ENCODE results near the gene SEMA3G.

The SEMA3G gene

DNA sequence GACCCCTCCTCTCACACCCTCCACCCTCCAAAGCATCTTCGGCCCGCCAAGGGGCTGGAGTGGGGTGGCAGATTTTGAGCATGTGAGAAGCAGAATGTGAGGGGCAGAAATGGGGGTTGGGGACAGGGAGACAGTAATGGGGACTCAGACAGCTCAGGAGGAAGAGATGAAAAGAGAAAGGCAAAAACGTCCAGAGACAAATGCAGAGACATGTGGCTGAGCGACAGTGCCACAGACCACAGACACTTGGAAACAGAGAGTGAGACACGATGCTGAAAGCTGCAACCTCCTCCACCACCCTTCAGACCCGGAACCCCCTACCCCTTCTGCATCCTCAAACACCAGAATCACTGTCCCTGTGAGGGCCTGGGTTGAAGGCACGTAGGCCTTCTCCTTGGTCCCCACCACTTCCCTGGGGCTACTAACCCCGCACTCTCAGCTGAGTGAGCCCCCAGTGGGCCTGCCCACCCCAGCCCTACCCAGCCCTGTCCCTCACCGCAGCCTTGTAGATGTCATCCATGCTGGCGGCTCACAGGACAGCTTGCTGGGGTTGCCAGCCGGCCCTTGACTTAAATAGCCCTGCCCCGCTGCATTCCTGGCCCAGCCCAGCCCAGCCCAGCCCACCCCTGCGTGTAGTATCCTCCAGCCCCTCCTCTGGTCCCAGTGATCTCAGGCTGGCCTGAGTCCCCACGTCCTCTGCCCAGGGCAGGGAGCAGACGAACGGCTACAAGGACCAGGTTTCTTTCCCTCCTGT is 8.8 kb upstream of the SEMA3G start, which contains the start of gene TNNC1:
Gene TNNC1 (minus strand): TSS at position 546 of the 754 bp plus-strand sequence. CDS start 26 bp downstream, at position 520.
- DNase-seq, result peak in 1 of 2 experiments; percentile 25

DNA sequence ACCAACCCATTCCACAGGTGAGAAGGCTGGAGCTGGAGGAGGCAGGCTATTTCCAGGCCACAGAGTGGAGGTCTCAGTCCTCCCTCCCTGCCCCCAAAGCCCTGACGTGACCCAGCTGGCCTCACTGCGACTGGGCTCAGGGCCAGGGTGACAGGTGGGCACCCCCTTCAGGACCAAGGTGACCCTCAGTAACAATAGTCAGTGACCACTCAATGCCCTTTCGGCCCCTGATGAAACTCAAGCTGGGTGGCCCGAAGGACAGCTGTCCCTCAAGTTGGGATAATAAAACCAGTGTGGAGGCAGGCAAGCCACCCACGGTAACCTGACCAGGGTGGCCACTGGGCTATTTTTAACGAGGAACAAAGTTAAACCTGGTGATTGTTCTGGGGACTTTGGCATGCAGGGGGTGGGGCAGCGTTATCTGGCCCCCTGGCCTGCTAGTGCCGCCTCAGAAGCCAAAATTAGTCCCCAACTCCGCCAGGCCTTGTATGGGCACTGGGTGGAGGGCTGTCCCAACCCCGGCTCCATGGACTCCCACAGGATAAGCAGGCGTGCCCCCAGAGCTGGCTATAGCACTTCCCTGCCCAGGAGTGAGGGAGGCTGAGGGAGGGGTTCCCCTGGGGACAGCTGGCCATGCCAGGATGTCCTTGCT is 7.8 kb upstream of the SEMA3G start:
- no peak for DNase-seq

DNA sequence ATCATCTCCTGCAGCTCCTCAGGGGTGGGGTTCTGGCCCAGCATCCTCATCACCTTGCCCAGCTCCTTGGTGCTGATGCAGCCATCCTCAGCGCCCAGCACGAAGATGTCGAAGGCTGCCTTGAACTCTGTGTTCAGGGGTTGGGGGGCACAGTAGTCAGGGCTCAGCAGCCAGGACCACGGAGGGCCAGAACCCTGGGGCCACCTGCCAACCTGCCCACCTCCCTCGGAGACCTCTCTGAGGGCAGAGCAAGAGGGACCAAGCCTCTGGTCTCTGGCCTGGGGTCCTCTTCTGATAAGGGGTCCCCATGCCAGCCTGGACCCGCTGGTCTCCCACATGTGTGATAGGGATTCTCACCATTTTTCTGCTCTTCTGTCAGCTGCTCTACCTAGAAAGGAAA is 7.2 kb upstream of the SEMA3G start:
- no peak for DNase-seq

DNA sequence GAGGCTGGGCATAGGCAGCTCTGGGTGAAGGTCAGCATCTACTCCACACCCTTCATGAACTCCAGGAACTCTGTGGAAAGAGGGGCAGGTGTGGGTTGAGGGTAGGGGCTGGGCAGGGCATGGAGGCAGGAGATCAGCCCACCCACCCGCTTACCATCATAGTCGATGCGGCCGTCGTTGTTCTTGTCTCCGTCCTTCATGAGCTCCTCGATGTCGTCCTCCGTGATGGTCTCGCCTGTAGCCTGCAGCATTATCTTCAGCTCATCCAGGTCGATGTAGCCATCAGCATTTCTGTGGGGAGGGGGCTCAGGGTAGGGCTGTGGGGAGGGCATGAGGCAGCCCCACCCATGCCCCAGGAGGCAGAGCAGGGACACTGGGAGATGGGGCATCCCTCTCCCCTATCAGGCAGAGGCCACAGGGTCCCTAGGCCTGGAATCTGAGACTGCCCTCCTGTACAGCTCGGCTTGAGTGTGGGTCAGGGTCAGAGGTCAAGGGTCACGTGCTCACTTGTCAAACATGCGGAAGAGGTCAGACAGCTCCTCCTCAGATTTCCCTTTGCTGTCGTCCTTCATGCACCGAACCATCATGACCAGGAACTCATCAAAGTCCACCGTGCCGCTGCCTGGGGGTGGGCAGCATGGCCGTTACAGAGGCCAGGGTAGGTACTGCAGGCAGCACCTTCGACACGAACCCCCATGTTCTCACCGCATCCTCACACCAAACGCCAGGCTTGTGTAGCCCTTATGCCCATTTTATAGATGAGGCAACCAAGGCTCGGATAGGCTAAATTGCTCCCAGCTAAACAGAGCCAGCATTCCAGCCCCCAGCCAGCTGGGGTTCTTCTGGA is 6.6 kb upstream of the SEMA3G start:
- DNase-seq, result no peak

DNA sequence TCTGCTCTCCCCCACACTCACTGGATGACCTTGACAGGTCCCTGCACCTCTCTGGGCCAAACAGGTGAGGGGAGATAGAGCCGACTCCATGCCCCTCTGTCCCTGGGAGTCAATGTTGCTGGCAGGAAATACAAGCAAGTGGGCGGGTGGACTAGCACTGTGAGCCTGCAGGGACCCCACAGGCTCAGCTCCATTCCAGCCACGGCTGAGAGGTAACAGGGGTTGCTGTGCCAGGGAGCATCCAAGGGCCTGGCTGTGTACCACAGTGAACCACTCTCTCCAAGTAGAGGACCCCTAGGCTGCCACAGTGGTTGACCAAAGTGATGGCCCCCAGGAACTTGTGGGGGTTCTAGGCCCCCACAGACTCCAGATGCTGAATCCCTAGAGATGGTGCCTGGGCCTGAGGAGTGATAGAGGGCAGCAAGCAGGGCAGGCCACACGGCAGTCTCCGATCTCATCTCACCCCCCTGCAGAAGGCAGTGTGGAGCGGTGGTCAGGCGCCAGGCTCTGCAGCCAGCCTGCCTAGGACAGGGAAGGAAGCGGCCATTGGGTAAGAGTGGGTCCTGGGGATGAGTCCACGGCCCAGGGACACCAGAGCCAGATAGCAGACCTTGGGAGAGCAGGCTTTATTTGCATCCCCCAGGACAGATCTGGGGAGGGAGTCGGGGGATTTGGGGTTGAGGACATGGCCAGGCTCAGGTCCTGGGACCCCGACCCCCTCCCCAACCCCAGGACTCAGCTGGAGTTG is 5.8 kb upstream of the SEMA3G start:
- no peak for DNase-seq

DNA sequence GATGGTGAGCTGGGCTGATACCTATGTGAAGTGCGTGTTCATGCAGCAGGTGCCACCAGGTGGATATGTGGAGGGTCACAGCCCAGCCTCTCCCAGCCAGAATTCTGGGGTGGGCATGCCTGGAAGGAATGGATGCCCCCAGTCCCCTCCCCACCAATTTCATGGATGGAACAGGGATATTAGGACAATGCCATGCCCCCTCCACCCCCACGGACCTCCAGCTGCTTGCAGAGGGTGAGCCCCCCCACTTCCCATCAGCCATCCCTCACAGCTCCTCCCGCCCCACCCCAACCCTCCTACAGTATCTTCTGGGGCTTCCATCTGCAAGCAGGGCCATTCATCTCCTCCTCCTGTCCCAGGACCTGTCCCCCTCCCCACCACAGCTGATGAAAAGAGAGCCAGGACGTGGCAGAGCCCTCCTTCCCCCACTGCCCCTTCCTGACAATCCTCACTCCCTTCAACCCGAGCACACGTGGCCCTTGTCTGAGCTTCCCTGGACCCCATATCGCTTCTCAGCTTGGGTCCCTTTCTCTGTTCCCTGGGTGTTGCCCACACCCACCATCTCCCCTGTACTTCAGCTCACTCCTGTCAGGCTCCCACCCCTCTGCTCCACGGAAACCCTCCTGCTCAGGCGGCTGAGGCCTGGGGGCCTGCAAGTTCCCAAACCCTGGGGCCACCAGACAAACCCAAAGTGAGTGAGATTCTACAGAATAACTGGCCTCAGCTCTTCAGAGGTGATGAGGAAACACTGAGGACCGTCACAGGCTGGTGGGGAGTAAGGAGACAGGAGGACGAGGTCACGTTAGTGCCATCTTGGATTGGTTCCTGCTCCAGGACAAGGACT is 2.8 kb upstream of the SEMA3G start:
- no peak for DNase-seq

DNA sequence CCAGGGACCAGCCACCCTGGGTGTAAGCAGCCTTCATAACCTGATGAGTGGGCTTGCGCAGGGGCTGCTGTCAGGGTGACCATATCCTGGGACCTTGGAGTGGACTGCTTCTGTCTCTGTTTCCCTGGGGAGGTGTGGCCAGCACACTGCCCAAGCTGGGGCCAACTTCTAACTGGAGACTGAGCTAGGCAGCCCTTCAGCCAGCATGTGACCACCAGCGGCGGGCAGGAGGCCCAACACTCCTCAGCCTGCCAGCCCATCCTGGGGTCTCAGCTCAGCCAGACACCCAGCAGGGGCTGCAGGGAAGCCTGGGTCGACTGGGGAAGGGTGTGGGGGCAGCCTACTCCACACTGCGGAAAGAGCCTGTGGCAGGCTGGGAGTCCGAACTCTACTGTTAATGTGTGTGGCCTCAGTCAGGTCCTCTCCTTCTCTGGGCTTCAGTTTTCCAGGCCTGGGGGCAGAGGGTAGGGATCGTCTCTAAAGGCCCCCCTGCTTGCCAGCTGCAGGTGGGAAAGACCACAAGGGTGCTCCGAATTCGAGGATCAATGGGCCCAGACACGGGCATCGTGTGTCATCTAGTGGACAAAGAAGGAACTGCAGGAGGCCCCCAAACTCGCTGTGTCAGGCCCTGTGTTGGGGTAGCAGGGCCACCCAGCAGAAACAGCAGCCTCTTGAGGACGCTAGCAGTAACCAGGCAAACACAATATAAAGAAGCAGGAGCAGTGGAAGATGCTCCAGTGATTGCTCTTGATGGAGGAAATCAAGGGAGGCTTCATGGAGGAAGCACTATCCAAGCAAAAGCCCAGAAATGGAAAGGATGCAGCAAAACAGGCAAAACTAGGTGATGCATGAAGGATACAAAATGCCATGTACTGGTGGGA is 2.0 kb upstream of the SEMA3G start:
- peak in 1 of 2 experiments; percentile 65 for DNase-seq

DNA sequence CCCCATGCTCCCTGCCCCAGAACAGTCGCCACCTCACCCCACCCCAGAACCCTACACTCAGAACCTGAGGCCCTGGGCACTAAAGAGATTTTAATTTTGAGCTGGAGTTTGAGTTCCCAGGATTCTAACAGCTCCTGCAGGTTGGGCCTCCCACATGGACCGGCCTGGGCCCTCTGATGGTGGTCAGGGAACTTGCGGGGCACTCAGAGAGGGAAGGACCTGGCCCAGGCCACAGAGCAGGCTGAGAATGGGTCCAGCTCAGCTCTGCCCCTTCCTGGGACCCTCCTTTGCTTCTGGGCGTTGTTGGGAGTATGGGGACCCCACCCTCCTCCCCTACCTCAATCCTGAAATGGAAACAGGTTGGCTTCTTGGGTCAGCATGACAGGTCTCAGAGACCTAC is 1.1 kb upstream of the SEMA3G start:
- no peak for DNase-seq

DNA sequence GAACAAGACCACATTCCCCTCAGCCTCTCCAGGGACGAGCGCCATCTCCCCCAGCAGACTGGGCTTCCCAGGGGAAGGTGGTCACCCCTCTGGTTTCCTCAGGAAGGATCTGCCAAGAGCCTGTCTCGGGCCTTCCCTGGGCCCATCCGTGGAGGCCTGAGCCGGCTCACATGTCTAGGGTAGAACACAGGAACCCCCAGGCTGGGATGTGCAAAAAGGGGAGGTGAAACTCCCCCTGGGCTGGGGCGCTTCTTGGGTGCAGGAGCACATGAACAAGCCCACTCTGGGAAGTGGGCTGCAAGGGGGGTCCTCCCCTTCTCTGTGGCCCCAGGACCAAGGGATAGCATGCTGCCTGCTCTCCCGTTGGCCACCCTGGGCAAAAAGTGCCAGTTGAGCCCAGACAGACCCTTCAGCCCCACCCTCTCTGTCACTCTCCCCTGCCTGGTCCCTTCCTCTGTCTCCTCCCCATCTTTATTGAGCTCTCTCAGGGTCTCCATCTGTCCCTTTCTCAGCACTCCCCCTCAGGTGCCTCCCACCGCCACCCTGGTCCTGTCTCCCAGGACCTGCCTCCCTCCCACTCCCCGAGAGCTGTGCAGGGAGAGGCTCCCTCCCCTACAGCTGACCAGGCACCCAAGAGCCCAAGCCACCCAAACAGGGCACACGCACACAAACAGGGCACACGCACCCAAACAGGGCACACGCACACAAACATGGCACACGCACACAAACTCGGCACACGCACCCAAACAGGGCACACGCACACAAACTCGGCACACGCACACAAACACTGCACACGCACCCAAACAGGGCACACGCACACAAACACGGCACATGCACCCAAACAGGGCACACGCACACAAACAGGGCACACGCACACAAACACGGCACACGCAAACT is 864 bp downstream of the SEMA3G start:
- peak in 1 of 2 experiments; percentile 10 for DNase-seq

DNA sequence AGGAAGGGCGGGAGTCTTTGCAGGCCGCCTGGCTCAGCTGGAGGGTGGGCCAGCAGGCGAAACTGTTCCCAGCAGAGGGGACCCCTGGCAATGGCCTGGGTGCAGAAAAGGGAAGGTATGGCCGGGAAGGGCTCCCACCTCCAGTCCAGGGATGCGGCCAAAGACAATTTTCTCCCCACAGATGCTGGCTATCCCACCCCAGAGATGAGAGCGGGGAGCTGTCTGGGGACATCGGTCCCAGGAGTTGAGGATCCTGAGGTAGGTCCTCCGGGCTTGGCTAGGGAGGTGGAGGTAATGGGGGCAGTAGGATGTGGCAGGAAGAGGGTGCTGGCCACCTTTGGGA is 1.7 kb downstream of the SEMA3G start:
- DNase-seq, result no peak

DNA sequence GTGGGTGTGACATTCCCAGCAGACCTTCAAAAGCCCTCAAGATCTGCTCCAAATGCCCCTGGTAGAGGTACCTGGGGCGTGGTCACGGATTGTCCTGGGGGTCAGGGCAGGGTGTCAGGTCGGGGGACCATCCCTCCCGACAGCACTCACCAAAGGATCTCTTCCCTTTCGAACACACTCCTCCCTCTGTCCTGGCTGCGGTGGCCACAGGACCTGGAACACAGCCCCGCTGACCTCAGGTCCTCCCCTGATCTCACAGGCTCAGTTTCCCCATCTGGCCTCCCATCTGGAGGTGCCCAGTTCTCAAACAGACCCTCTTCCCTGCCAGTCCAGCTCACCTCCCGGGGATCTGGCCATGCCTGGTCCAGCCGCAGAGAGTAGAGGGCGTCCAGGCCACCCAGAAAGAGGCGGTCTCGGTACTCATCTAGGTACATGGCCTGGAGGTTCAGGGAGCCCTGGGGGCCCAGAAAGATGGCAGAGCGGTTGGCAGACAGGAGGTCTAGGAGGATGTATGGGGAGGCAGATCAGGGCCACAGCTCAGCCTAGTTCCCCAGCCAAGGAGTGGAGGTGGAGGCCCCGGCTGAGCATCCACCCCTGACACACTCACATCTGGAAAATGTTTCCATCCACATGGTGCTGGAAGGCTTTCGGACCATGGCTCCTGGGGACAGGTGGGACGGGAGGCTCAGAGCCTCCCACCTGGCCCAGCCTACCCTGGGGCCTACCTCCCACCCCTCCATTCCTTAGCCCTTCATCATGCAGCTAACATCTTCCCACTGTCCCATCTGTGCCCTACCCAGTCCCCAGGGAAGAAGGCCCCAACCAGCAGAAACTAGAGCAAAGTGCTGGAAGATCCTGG is 2.3 kb downstream of the SEMA3G start:
- DNase-seq, result no peak

DNA sequence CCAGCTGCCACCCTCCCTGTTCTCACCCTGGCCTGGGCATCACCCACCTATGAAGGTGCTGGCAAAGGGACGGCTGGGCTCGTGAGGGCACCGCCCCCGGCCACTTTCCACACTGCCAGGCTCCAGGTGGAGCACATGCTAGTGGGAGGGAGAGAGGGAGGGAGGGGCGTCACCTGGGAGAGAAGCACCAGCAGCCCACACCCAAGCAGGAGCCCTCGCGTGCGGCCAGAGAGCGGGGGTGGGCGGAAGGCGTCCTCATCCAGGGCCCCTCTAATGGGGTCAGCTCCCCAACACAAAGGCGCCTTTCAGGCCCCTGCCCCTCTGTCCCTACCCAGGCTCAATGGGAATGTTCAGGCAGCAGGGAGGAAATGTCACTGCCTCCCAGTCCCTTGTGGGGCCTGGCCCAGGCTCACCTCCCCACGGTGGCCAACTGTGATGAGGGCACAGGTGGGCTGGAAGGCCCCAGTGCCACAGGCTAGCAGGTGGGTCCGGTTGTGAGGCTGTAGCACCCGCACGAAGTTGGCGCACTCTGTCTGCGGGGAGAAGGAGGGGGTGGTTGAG is 3.1 kb downstream of the SEMA3G start:
- DNase-seq, result no peak

DNA sequence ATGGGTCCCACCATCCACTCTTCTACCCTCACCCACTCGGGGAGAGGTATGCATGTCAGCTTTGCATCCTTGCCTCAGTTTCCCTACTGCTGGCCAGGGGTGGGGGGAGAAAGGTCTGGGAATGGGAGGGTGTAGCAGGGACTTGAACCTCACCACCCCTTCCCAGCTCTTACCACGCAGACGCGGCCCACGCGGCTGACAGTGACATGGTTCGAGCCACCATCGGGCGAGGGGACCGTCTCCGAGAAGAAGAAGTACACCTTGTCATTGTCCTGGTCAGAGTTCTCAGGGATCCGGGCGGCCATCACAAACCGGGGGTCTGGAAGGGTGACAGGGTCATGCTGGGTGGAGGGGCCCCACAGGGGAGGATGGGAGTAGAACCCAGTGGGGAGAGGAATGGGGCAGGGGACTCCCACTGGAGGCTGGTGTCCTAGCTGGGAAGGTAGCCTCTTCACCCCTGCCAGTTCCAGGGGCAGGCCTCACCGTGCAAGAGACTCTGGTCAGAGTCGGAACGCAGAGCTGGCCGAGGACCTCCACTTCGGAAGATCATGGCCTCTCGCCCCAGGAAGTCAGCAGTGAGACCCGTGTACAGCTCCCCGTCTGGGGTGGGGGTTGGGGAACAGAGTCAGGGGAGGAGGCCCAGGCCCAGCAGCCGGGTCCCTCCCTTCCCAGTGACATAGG is 3.7 kb downstream of the SEMA3G start:
- no peak for DNase-seq

DNA sequence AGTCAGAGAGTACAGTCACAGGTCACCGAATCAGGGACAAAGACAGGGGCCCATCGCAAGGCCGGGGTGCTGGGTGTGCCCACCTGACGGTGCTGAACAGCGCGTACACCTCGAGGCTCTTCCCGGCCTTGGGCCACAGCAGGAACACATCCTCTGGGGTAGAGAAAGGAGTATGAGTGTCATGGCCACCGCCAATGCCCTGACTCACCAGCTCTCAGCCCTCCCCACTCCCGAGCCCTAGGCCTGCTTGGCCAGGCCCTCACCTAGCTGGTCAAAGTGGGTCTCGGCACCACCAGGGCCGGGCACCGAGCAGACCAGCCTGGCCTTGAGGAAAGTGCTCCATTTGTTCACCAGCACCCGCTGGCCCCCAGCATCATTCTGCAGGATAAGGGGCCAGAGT is 4.2 kb downstream of the SEMA3G start:
- no peak for DNase-seq

DNA sequence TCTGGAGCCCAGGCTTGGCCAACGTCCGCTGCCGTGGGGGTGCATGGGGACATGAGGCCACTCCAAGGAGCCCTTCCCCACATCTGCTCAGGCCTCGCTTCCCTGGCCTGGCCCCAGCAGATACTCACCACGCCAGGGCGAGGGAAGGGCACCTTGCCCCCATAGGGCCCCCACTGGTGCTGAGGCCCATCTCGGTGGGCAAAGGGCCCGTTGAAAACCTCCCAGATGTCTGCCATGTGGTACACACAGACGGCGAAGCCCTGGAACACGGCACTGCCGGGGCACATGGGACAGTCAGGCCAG is 4.7 kb downstream of the SEMA3G start:
- no peak for DNase-seq

DNA sequence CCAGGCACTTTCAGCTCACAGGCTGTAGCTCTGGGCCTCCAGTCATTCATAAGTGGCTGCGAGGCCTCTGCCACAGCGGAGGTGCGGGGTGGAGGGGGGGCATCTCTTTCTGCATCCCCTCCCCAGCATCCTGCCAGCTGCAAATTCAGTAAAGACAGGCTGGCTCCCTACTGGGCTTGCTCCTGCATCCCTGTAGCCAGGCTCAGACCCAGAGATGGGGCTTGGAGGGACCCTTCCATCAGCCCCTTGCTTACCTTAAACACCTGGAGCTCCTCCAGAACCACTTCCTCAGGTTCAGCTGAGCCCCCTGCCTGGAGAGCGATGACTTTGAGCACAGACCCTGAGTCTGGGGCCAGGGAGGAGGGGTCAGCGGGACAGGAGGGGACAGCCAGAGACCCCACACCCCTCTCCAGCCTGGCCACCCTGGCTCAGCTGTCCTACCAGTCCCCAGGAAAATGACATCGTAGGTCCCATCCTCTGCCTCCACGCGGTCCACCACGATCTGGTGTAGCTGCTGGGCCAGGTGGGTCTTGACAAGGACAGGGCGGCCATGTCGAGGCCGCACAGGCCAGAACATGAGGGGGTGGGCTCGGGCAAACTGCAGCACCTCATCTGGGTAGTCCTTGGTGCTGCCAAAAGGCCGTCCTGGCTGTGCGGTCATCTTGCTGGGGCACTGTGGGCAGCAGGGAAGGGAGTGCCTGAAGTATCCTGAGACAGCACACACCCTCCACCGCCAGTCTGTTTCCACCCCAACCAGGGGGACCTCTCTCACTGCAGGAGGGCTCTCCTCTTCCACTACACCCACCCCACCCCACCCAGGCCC is 5.3 kb downstream of the SEMA3G start:
- DNase-seq, result no peak
